Cardiac muscle cell (in vitro differentiated cells and primary cell): ENCODE data around the gene NME5. TPM values are rescaled to one million over a fixed set of nuclear protein-coding genes. Genes with fewer than 3 reads are reported as not detected.
"Not testable (repeated sequence)": the region's sequence is repeated elsewhere in the genome, so short reads cannot be mapped to it uniquely, and the experiment has no call there.

ENCODE experiments used
- DNase-seq, 2 donors: peaks; one replicate each; pipeline versions ENCODE4 v3.0.0 to v3.0.0-alpha.2; 2010 to 2017; ENCODE audit warnings: low read depth in 1 of 2, low spot score in 1 of 2
- H3K27ac ChIP-seq: fragments of 200-600 bp; sonication (generic); 2 replicates; pipeline ENCODE4 v1.5.1; 2016
- H3K27me3 ChIP-seq: fragments of 200-600 bp; sonication (generic); 2 replicates; pipeline ENCODE4 v1.6.0; 2016; ENCODE audit warnings: control low read depth
- H3K36me3 ChIP-seq: fragments of 200-600 bp; sonication (generic); 2 replicates; pipeline ENCODE4 v1.5.1; 2016; ENCODE audit warnings: control low read depth
- H3K4me1 ChIP-seq: fragments of 200-600 bp; sonication (generic); 2 replicates; pipeline ENCODE4 v1.8.1; 2017; ENCODE audit warnings: low read depth, mild to moderate bottlenecking, mixed run types
- H3K4me3 ChIP-seq: fragments of 200-600 bp; sonication (generic); 2 replicates; pipeline ENCODE4 v1.5.1; 2016; ENCODE audit warnings: mild to moderate bottlenecking
- H3K9me3 ChIP-seq: fragments of 200-600 bp; sonication (generic); 2 replicates; pipeline ENCODE4 v1.5.1; 2017; ENCODE audit warnings: low read depth, mild to moderate bottlenecking, control low read depth
- CTCF ChIP-seq: IDR thresholded peaks from 2 replicates; pipeline ENCODE4 v1.5.1; 2012; ENCODE audit warnings: low read depth, mild to moderate bottlenecking, low read length
- polyA plus RNA-seq: library from polyadenylated mRNA; unstranded; fragments of >200 nt; fragmentation: Nextera tagmentation; extraction: Ambion mirVana; gene quantifications from 2 replicates; pipeline ENCODE4 v1.2.1, GENCODE V29; 2016
- total RNA-seq: library from RNA; depleted of rRNA; stranded (reverse); fragments of >200 nt; gene quantifications from 2 replicates; pipeline ENCODE4 v1.2.3, GENCODE V29; 2016

Gene NME5
- total and polyA plus RNA-seq, 2 experiments from 2014 or later: 4.1 to 10.4 TPM

GRCh38 chr5:138149530-138149929, 10.3 kb upstream of the NME5 start:
- Histone ChIP-seq H3K9me3 (no peaks in the 10 kb centered on the region), H3K4me1 (no peaks in the 10 kb centered on the region), H3K36me3 (no peaks in the 10 kb centered on the region), H3K27ac (no peak overlapping the region), H3K27me3 (peaks cover 3% of the 10 kb centered on the region), H3K4me3 (no peak overlapping the region)
- DNase-seq: peak in 1 of 2 donors; percentile 23
- peak; percentile 9 for TF ChIP-seq CTCF

- no peaks in the 10 kb centered on the region for H3K4me1 ChIP-seq
- H3K36me3 ChIP-seq: no peaks in the 10 kb centered on the region
- no peak overlapping the region for H3K4me3 ChIP-seq
- H3K9me3 ChIP-seq: no peaks in the 10 kb centered on the region
- H3K27ac ChIP-seq: no peak overlapping the region
- H3K27me3 ChIP-seq: peaks cover 3% of the 10 kb centered on the region
- no peak for TF ChIP-seq CTCF
- DNase-seq: peak in 1 of 2 donors; percentile 87
Measured at GRCh38 chr5:138148811-138149210, 9.6 kb upstream of the NME5 start.

DNA sequence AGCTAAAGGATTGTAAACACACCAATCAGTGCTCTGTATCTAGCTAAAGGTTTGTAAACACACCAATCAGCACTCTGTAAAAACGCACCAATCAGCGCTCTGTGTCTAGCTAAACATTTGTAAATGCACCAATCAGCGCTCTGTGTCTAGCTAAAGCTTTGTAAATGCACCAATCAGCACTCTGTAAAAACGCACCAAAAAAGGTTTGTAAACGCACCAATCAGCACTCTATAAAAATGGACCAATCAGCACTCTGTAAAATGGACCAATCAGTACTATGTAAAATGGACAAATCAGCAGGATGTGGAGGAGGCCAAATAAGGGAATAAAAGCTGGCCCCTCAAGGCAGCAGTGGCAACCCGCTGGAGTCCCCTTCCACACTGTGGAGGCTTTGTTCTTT, 4.3 kb upstream of the NME5 start:
- DNase-seq, H3K4me3 ChIP-seq, H3K36me3 ChIP-seq, H3K9me3 ChIP-seq, H3K27me3 ChIP-seq, H3K27ac ChIP-seq: not testable (repeated sequence)
- peaks cover 12% of the 10 kb centered on the region for H3K4me1 ChIP-seq

DNA sequence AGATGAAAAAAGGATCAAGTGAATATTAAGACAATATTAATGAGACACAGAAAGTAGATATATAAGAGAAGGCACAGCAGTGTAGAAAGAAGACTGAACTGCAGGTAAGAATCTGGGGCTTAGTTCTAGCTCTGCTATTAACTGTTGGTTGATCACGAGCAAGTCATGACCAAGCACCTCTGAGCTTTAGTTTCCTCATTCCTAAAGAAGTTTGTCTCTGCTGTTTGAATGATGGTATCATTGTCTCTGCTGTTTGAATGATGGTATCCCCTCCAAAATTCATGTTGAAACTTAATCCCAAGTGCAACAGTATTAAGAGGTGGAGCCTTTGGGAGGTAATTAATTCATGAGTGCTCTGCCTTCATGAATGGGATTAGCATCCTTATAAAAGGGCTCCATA, 2.5 kb upstream of the NME5 start:
- DNase-seq: no peak
- Histone ChIP-seq H3K4me3 (no peak overlapping the region), H3K36me3 (no peaks in the 10 kb centered on the region), H3K9me3 (no peaks in the 10 kb centered on the region), H3K27ac (no peak overlapping the region), H3K4me1 (peaks cover 12% of the 10 kb centered on the region), H3K27me3 (no peaks in the 10 kb centered on the region)
- TF ChIP-seq CTCF: no peak

DNA sequence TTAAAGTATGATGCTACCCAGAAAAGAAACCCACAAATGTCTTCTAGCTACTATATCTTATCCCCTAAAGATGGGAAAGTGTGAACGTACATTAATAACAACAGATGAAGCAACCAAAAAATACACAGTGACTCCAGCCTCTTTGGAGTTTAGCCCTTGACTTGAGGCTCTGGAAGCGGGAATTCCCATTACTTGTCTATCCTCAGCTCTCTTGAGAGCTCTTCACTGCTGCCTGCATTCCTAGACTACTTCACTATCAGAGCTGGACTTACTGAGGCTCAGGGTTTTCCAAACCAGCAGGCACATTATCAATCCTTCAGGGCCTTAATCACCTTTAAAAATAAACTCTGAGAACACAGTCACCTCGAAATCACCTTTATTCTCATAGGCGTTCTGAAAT, 1.0 kb upstream of the NME5 start:
- Histone ChIP-seq H3K27ac (peak overlapping the region; percentile 42), H3K36me3 (no peaks in the 10 kb centered on the region), H3K4me1 (peaks cover 12% of the 10 kb centered on the region), H3K4me3 (no peak overlapping the region), H3K9me3 (no peaks in the 10 kb centered on the region), H3K27me3 (no peaks in the 10 kb centered on the region)
- peak in 1 of 2 donors; percentile 41 for DNase-seq
- no peak for TF ChIP-seq CTCF

- no peak for TF ChIP-seq CTCF
- no peak for DNase-seq
- no peaks in the 10 kb centered on the region for H3K9me3 ChIP-seq
- H3K36me3 ChIP-seq: no peaks in the 10 kb centered on the region
- no peak overlapping the region for H3K27ac ChIP-seq
- peaks cover 12% of the 10 kb centered on the region for H3K4me1 ChIP-seq
- no peaks in the 10 kb centered on the region for H3K27me3 ChIP-seq
- peak overlapping the region; percentile 51 for H3K4me3 ChIP-seq
Measured at GRCh38 chr5:138139781-138140090, 508 bp upstream of the NME5 start.
